Neuronal stem cell (in vitro differentiated cells): Measurements from ENCODE around the gene TRIM46.
A peak's percentile ranks its signal among the peaks of the same experiment; 100 is the strongest.
"Not testable (repeated sequence)": the region's sequence is repeated elsewhere in the genome, so short reads cannot be mapped to it uniquely, and the experiment has no call there.

Experiments used
- DNase-seq: peaks from one replicate; pipeline ENCODE4 v3.0.0-alpha.2; 2013; ENCODE audit warnings: low spot score
- H2AFZ ChIP-seq: one replicate; pipeline ENCODE4 v1.6.1; 2013; ENCODE audit warnings: mild to moderate bottlenecking, low read length, inconsistent platforms
- H2AK5ac ChIP-seq: 2 replicates; pipeline ENCODE4 v1.6.1; 2013; ENCODE audit warnings: low read depth, mild to moderate bottlenecking, inconsistent platforms, low read length, moderate library complexity, mixed read lengths
- H2BK120ac ChIP-seq: 2 replicates; pipeline ENCODE4 v1.6.1; 2013; ENCODE audit warnings: low read depth, mild to moderate bottlenecking, inconsistent platforms, low read length, moderate library complexity, mixed read lengths
- H2BK12ac ChIP-seq: one replicate; pipeline ENCODE4 v1.6.1; 2013; ENCODE audit warnings: low read length, inconsistent platforms
- H2BK15ac ChIP-seq: 2 replicates; pipeline ENCODE4 v1.6.1; 2013; ENCODE audit warnings: mild to moderate bottlenecking, low read length, inconsistent platforms, mixed read lengths
- H2BK5ac ChIP-seq: one replicate; pipeline ENCODE4 v1.6.1; 2013; ENCODE audit warnings: inconsistent platforms, mild to moderate bottlenecking, low read length, moderate library complexity
- H3K14ac ChIP-seq: one replicate; pipeline ENCODE4 v1.6.1; 2013; ENCODE audit warnings: low read length, inconsistent platforms
- H3K18ac ChIP-seq: 2 replicates; pipeline ENCODE4 v1.6.1; 2013; ENCODE audit warnings: low read length, inconsistent platforms
- H3K23ac ChIP-seq: 2 replicates; pipeline ENCODE4 v1.6.1; 2013; ENCODE audit warnings: low read depth, mild to moderate bottlenecking, mixed read lengths, low read length, inconsistent platforms; ENCODE audit not compliant: poor library complexity
- H3K27ac ChIP-seq: replicated peaks from 3 replicates; pipeline ENCODE4 v1.5.1; 2013; ENCODE audit warnings: low read length, inconsistent platforms
- H3K27me3 ChIP-seq, 3 experiments: 2 replicates each; pipeline ENCODE4 v1.6.1; 2013; ENCODE audit warnings: low read length in 3 of 3, mild to moderate bottlenecking in 2 of 3, inconsistent platforms in 1 of 3, low read depth in 1 of 3, mixed read lengths in 1 of 3, moderate library complexity in 1 of 3; ENCODE audit not compliant: control insufficient read depth in 3 of 3, insufficient read depth in 3 of 3
- H3K36me3 ChIP-seq, 2 donors: replicated peaks in 1 of 2; 2 replicates each; pipeline ENCODE4 v1.6.1; 2013; ENCODE audit warnings: low read length in 2 of 2; ENCODE audit not compliant: control insufficient read depth in 2 of 2, insufficient read depth in 2 of 2
- H3K4ac ChIP-seq: 2 replicates; pipeline ENCODE4 v1.6.1; 2013; ENCODE audit warnings: inconsistent platforms, mild to moderate bottlenecking, low read length, moderate library complexity
- H3K4me1 ChIP-seq, 2 donors: 1 replicate in 1 of 2; 2 replicates in 1 of 2; pipeline ENCODE4 v1.6.1; 2013; ENCODE audit warnings: low read length in 2 of 2, low read depth in 1 of 2; ENCODE audit not compliant: control insufficient read depth in 2 of 2, insufficient read depth in 1 of 2
- H3K4me2 ChIP-seq: one replicate; pipeline ENCODE4 v1.6.1; 2013; ENCODE audit warnings: mild to moderate bottlenecking, low read length, inconsistent platforms; ENCODE audit not compliant: insufficient read depth, poor library complexity, severe bottlenecking
- H3K4me3 ChIP-seq, 2 donors: 2 replicates each; pipeline ENCODE4 v1.5.1; 2013; ENCODE audit warnings: low read length in 2 of 2, mild to moderate bottlenecking in 2 of 2, inconsistent platforms in 1 of 2, moderate library complexity in 1 of 2
- H3K79me1 ChIP-seq: one replicate; pipeline ENCODE4 v1.6.1; 2013; ENCODE audit warnings: low read depth, mild to moderate bottlenecking, inconsistent platforms, low read length, moderate library complexity
- H3K9ac ChIP-seq: one replicate; pipeline ENCODE4 v1.6.1; 2013; ENCODE audit warnings: mild to moderate bottlenecking, low read depth, low read length, inconsistent platforms; ENCODE audit not compliant: poor library complexity
- H3K9me3 ChIP-seq, 2 donors: replicated peaks in 1 of 2; 2 replicates each; pipeline versions ENCODE3 to v1.6.1; 2013; ENCODE audit warnings: low read length in 2 of 2, mild to moderate bottlenecking in 2 of 2, inconsistent platforms in 1 of 2, low read depth in 1 of 2, mixed read lengths in 1 of 2, moderate library complexity in 1 of 2; ENCODE audit not compliant: control insufficient read depth in 2 of 2, insufficient read depth in 1 of 2
- H4K8ac ChIP-seq: one replicate; pipeline ENCODE4 v1.6.1; 2013; ENCODE audit warnings: low read depth, mild to moderate bottlenecking, inconsistent platforms, low read length, moderate library complexity
- H4K91ac ChIP-seq: one replicate; pipeline ENCODE4 v1.6.1; 2013; ENCODE audit warnings: low read length, low read depth, mild to moderate bottlenecking, inconsistent platforms; ENCODE audit not compliant: poor library complexity
- WGBS, 2 donors: extraction: QIAGEN DNeasy Blood & Tissue Kit; methylation state at CpG; one replicate each; pipeline ENCODE4 v1.1.7; 2013; ENCODE audit warnings: missing lambda C conversion rate in 2 of 2, mixed read lengths in 1 of 2; ENCODE audit not compliant: insufficient read length in 2 of 2, insufficient replicate concordance in 1 of 2; ENCODE audit errors: extremely low coverage in 2 of 2; 5-methylcytosine and 5-hydroxymethylcytosine counted together

Gene TRIM46

DNA sequence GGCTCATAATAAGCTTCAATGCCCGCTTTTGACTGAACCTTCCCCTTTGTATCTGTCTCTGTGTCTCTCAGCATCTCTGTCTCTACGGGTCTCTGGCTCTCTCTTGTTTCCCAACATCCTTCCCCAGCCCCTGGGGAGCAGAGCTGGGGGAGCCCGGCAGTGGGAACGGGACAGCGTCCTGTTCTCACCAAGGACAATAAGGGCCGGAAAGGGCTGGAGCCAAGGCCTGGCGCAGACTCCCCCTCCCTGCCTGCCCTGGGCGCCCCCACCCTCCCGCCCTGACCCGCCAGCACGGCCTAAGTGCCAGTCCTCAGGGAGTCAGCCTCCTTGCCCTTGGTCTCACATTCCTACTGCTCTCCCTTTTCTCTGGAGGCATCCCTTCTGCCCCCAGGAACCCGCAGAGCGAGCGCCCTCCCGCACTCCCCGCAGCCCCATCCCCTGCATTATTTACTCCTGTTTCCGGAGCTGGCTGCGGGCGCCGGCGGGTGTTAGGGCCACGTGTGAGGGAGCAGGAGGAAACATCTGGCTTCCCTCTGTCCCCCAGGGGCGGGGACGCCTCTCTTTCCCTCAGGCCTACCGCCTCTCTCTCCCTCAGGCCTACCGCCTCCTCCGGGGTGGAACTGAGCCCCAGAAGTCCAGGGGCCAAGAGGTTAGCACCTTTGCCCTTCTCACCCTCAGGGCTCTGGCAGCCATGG lies 7.0 kb upstream of the TRIM46 start:
- peaks cover 14 to 17% of the 10 kb centered on the region in 2 donors for H3K4me1 ChIP-seq
- H3K9ac ChIP-seq = peak overlapping the region; percentile 50
- peak; percentile 62 for DNase-seq
- H3K14ac ChIP-seq = no peak overlapping the region
- H2BK12ac ChIP-seq = no peak overlapping the region
- peak overlapping the region; percentile 58 for H2BK5ac ChIP-seq
- no peak overlapping the region for H3K23ac ChIP-seq
- H3K36me3 ChIP-seq = peaks cover 10 to 30% of the 10 kb centered on the region in 2 donors
- no peak overlapping the region for H4K91ac ChIP-seq
- H2BK15ac ChIP-seq = no peak overlapping the region
- H3K79me1 ChIP-seq = no peaks in the 10 kb centered on the region
- no peak overlapping the region for H2BK120ac ChIP-seq
- no peak overlapping the region for H4K8ac ChIP-seq
- H2AK5ac ChIP-seq = peak overlapping the region; percentile 16
- no CpG with 5 or more reads among the region's 27 CpGs for WGBS, 2 donors
- H3K4me2 ChIP-seq = peak overlapping the region; percentile 47
- no peak overlapping the region for H3K4ac ChIP-seq
- H3K4me3 ChIP-seq = peak overlapping the region in 1 of 2 donors; percentile 25
- H2AFZ ChIP-seq = peak overlapping the region; percentile 87
- H3K9me3 ChIP-seq = no peaks in the 10 kb centered on the region
- H3K27ac ChIP-seq = peak overlapping the region; percentile 88
- H3K18ac ChIP-seq = peak overlapping the region; percentile 81
- H3K27me3 ChIP-seq = peaks cover 0 to 5% (median 0%) of the 10 kb centered on the region in 3 experiments

DNA sequence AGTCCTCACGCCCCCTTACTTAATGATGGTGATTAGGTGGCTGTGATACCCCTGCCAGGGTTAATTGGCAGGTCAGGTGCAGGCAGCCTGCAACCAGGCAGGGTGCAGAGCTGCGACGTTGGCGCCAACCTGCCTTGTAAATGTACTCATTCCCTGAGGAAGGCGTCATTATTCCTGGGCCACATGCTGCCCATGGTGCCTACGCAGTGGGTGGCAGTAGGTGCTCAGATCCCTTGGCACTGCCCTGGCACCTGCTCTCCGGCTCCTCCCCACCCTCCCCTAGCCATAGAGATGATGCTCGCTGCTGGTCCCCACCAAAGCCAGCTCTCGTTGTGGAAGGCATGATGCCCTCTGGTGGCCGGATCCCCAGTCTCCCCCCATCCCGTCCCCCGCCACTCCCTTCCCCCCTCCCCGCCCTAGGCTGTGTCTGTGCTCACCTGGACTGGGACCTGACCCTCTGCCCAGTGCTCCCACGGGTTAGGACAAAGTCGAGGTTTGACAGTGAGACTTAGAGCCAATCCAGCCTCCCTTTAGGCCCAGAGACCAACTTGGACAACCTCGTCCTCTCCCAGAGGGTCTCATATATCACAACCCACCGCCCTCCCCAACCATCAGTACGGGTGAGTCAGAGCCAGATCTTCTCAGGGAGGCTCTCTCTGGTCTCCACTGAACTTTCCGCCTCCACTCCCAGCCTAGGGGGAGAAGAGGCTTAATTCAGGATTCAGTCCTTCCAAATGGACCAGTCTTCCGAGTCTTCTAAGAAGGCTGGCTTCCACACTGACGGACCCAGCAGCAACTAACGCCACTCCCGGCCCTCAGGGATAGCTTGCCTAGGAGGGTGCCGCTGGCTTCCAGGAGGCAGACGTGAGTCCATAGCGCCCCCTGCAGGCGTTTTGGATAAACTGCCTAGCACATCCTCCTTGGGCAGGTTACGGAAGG lies 6.2 kb upstream of the TRIM46 start:
- H3K9ac ChIP-seq = peak overlapping the region; percentile 50
- H2AFZ ChIP-seq = peak overlapping the region; percentile 83
- peak overlapping the region in 1 of 2 donors; percentile 66 for H3K4me3 ChIP-seq
- no peaks in the 10 kb centered on the region for H3K27me3 ChIP-seq
- H3K23ac ChIP-seq = no peak overlapping the region
- no peak overlapping the region for H2BK12ac ChIP-seq
- peak overlapping the region; percentile 56 for H3K4me2 ChIP-seq
- peak overlapping the region; percentile 88 for H3K27ac ChIP-seq
- peaks cover 16 to 21% of the 10 kb centered on the region in 2 donors for H3K4me1 ChIP-seq
- H4K8ac ChIP-seq = no peak overlapping the region
- H2AK5ac ChIP-seq = peak overlapping the region; percentile 16
- H3K14ac ChIP-seq = no peak overlapping the region
- H3K36me3 ChIP-seq = peaks cover 10 to 33% of the 10 kb centered on the region in 2 donors
- H4K91ac ChIP-seq = no peak overlapping the region
- H2BK15ac ChIP-seq = no peak overlapping the region
- no peaks in the 10 kb centered on the region for H3K79me1 ChIP-seq
- H2BK5ac ChIP-seq = peak overlapping the region; percentile 58
- H3K18ac ChIP-seq = peak overlapping the region; percentile 81
- no peak overlapping the region for H2BK120ac ChIP-seq
- peak; percentile 94 for DNase-seq
- no CpG with 5 or more reads among the region's 28 CpGs for WGBS, 2 donors
- H3K9me3 ChIP-seq = no peaks in the 10 kb centered on the region
- no peak overlapping the region for H3K4ac ChIP-seq

- H3K27me3 ChIP-seq, H3K23ac ChIP-seq, H4K91ac ChIP-seq, H3K4me2 ChIP-seq, H2BK120ac ChIP-seq, H3K9me3 ChIP-seq, H4K8ac ChIP-seq, H3K9ac ChIP-seq, H3K27ac ChIP-seq, H3K14ac ChIP-seq, H2BK15ac ChIP-seq, H2BK12ac ChIP-seq, H3K4me3 ChIP-seq, H2AK5ac ChIP-seq, DNase-seq, H3K18ac ChIP-seq, H3K4ac ChIP-seq, H2AFZ ChIP-seq, H3K79me1 ChIP-seq, H2BK5ac ChIP-seq: not testable (repeated sequence)
- Histone ChIP-seq H3K36me3 (peaks cover 10 to 33% of the 10 kb centered on the region in 2 donors), H3K4me1 (peaks cover 17 to 23% of the 10 kb centered on the region in 2 donors)
- no CpG with 5 or more reads among the region's 4 CpGs for WGBS, 2 donors
These were observed 5.6 kb upstream of the TRIM46 start for GRCh38 chr1:155168105-155168445.
